Stimulated activated naive CD4-positive, alpha-beta T cell treated with Interleukin-2 at 50 U/mL for 16 hours (primary cell): ENCODE results near the gene MVK.

Source experiments
- DNase-seq: peaks from one replicate; lab custom pipeline; 2025; lab: John Stamatoyannopoulos, UW

MVK gene

GRCh38 chr12:109545826-109546225, 27.8 kb upstream of the MVK start:
- no peak for DNase-seq

- no peak for DNase-seq
These were observed 26.3 kb upstream of the MVK start for GRCh38 chr12:109547286-109547685.

- no peak for DNase-seq
These were observed 25.3 kb upstream of the MVK start for GRCh38 chr12:109548258-109548657.

GRCh38 chr12:109549613-109550270, 23.9 kb upstream of the MVK start:
- no peak for DNase-seq

GRCh38 chr12:109550281-109550680, 23.3 kb upstream of the MVK start:
- DNase-seq = no peak

- no peak for DNase-seq
These were observed 22.5 kb upstream of the MVK start for GRCh38 chr12:109551108-109551507.

- DNase-seq = no peak
These were observed 20.6 kb upstream of the MVK start for GRCh38 chr12:109552971-109553370.

GRCh38 chr12:109553483-109553882, 20.1 kb upstream of the MVK start:
- DNase-seq = no peak

- DNase-seq = no peak
These were observed 19.6 kb upstream of the MVK start for GRCh38 chr12:109553906-109554500.

GRCh38 chr12:109554761-109555160, 18.8 kb upstream of the MVK start:
- no peak for DNase-seq

GRCh38 chr12:109555431-109556315, 17.9 kb upstream of the MVK start:
- no peak for DNase-seq

GRCh38 chr12:109557200-109557599, 16.4 kb upstream of the MVK start:
- DNase-seq = no peak

- no peak for DNase-seq
These were observed 15.8 kb upstream of the MVK start for GRCh38 chr12:109557805-109558204.

GRCh38 chr12:109558374-109559199, 15.0 kb upstream of the MVK start:
- no peak for DNase-seq

GRCh38 chr12:109559200-109559505, 14.4 kb upstream of the MVK start:
- no peak for DNase-seq

GRCh38 chr12:109559601-109560000, 14.0 kb upstream of the MVK start:
- no peak for DNase-seq

GRCh38 chr12:109560867-109561710, 12.5 kb upstream of the MVK start:
- DNase-seq = no peak

GRCh38 chr12:109561711-109562030, 11.9 kb upstream of the MVK start:
- no peak for DNase-seq

GRCh38 chr12:109562871-109563270, 10.7 kb upstream of the MVK start:
- DNase-seq = no peak

GRCh38 chr12:109563291-109564284, 10.0 kb upstream of the MVK start:
- no peak for DNase-seq
